ENCODE measurements around the gene CEMP1.
A peak's percentile ranks its signal among the peaks of the same experiment; 100 is the strongest.

Gene CEMP1

DNA sequence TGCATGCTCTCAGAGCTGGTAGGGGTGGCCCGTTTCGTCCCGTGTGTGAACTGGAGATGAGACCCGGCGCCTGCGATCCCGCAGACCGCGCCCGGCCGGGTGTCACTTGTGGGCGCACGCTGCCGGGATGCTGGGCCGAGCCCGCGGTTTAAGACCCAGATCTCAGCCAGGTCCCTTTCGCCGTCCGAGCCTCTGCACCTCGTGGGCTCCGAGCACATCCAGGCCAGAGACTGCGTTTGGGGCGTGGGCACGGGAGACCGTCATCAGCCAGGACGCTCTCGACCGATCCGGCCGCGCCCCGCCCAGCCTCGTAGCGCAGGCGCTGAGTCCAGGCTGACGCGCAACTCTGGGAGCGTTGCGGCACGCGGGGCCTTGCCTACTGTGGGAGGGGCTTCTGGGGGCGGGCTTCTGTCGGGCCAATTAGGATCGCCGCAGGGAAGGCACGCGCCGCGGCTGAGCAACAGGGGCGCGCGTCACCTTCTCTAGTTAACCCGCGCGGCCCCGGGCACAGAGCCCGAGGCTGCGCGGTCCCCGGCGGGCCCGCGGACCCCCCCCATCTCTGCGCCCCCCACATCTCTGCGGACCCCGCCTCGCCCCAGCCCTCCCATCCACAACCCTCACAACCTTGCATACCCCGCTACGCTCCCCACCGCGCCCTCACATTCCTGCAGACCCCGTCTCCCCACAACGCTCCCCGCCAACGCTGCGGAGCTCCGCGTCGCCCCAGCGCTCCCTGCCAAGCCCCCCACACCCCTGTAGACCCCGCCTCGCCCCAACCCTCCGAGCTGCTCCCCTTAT is 687 bp upstream of the CEMP1 start:
- H3K36me3 Mint-ChIP-seq (ENCODE audit: low read depth): peaks cover 48% of the 10 kb centered on the region
- peak overlapping the region; percentile 89 for H3K4me3 Mint-ChIP-seq
- intact Hi-C loops (cut with micrococcal nuclease): no loop called here

DNA sequence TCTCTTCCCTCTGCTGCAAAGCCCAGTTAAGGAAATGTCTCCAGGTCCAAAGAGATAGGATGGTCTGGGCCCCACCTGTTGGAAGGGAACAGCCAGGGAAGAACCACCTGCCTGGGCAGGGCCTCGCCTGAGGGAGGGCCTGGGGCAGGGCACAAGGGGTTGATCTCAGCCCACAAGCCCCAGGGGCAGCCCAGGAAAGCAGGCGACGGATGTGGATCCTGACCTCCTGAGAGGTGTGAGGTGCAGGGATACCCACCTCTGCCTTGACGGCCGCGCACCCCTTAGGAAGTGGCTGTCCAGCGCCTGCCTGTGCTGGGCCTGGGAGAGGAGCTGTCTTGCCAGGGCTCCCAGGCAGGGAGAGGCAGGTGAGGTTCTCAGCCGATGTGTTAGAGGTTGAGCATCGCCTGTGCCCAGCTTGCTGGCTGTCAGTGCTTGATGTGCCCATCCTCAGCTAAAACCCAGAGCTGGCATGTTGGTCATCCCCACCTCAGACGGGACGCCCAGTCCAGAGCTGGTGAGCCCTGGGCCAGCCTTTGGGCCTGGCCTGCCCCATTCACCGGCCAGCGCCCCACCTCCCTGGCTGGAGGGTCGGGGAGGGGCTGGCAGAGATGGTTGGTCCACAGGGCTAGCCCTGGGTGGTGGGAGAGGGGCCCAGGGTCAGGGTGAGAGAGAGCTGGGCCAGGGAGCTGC is 434 bp downstream of the CEMP1 start:
- Mint-ChIP-seq H3K36me3 (ENCODE audit: low read depth) (peaks cover 59% of the 10 kb centered on the region), H3K9me3 (no peaks in the 10 kb centered on the region), H3K4me1 (ENCODE audit: low read depth) (peaks cover 56% of the 10 kb centered on the region), H3K4me3 (peak overlapping the region; percentile 89), H3K27me3 (no peaks in the 10 kb centered on the region), H3K27ac (peak overlapping the region; percentile 97)
- intact Hi-C loops (cut with micrococcal nuclease): no loop called here

More for the DNA sequence above, 687 bp upstream of the CEMP1 start:
- H3K4me1 Mint-ChIP-seq (ENCODE audit: low read depth): peaks cover 60% of the 10 kb centered on the region
- no peaks in the 10 kb centered on the region for H3K27me3 Mint-ChIP-seq
- peak overlapping the region; percentile 97 for H3K27ac Mint-ChIP-seq
- H3K9me3 Mint-ChIP-seq: no peaks in the 10 kb centered on the region

DNA sequence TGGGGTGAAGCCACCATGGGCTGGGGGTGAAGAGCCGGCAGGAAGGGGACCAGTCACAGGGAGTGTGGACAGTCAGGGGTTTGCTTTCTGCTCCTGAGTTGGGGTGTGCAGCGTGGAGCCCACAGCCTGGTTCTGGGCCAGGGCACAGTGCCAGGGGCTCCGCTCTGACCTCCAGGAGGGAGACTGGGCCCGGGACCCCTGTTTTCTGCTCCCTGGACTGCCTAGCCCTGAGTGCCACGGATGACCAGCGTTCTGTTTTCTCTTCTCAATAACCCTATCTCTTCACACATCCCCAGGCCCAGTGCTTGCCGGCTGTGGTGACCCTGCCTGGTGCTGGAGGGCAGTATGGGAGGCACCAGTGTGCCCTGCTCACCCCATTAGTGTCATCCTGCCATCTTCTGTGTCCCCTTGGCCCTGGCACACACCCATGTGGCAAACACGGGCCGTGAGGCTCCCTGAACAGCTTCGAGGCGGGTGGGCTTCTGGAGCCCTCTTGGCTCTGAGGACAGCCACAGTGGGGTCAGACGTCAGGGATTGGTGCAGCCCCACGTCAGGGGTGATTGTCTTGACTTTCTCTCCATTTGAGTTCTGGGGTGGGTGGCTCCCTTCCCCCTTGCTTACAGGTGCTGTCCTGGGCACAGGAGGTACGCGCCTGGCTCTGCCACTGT is 1.1 kb downstream of the CEMP1 start:
- H3K4me1 Mint-ChIP-seq (ENCODE audit: low read depth): peaks cover 51% of the 10 kb centered on the region
- H3K4me3 Mint-ChIP-seq: no peak overlapping the region
- intact Hi-C loops (cut with micrococcal nuclease): no loop called here
- peak overlapping the region; percentile 97 for H3K27ac Mint-ChIP-seq
- H3K9me3 Mint-ChIP-seq: no peaks in the 10 kb centered on the region
- H3K36me3 Mint-ChIP-seq (ENCODE audit: low read depth): peaks cover 66% of the 10 kb centered on the region
- H3K27me3 Mint-ChIP-seq: no peaks in the 10 kb centered on the region

DNA sequence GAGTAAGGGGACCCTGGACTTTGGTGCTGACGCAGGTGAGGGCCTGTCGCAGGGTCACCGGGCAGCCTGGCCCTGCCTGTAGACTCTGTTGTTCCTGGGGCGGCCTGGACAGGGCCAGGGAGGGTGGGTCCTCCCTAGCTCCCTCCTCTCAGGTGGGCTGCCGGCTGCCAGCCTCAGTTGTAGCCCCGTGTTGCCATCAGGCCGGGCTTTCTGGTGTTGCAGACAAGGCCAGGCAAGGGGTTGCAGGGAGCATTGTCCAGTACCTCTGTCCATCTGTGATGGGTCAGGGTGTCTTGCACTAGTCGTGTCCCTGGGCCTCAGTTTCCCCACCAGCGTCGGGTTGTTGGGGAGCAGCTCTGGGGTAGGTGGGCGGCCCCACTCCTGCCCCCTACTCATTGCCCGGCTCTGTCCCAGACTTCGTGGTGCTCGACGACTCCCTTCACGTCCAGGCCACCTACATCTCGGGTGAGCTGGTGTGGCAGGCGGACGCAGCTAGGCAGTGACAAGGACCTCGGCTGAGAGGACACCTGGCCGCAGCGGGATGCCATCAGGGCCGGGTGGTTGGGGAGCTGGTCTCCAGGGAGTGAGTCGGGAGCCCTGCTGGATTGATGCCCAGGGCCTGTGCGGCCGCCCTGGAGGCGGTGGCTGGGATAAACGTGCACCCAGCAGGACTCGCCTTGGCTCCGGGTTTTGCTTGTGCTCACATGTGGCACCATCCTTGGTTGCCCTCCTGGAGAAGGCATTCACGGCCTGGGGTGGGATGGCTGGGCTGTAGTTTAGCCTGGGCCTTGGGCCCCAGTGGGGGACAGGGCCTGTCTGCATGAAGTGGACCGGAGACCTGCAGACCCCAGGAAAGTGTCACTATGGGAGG is 1.9 kb downstream of the CEMP1 start:
- Mint-ChIP-seq H3K27me3 (no peaks in the 10 kb centered on the region), H3K27ac (peak overlapping the region; percentile 97)
- intact Hi-C loops (cut with micrococcal nuclease): no loop called here

DNA sequence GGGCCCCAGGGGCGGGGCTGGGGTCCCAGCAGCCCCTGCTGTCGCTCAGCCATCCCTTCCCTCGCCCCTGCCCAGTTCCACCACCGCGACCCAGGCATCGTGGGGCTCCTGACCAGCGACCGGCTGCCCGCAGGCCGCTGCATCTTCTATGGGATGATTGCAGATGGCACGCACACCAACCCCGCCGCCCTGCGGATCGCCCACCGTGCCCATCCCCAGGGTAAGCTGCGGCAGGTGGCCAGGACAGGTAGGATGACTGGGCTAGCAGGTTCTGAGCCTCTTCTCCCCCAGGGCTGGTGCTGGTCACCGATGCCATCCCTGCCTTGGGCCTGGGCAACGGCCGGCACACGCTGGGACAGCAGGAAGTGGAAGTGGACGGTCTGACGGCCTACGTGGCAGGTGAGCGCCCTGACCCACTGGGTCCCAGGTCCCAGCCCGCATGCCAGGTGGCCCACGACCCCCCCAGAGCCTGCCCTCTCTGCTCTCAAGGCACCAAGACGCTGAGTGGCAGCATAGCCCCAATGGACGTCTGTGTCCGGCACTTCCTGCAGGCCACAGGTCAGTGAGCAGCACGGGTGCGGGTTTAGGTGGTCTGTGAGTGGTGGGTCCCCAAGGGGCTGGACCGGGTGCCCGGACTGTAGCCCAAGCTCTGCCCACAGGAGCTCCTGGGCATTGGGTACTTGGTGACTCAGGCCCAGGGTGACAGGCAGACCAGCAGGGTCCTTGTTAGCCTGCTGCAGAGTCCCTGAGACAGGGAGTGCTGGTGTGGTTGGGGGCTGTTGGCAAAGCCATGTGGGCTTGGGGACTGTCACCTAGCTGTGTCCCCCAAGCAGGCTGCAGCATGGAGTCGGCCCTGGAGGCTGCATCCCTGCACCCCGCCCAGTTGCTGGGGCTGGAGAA is 2.8 kb downstream of the CEMP1 start:
- Mint-ChIP-seq H3K36me3 (ENCODE audit: low read depth) (peaks cover 83% of the 10 kb centered on the region), H3K9me3 (no peaks in the 10 kb centered on the region), H3K27me3 (no peaks in the 10 kb centered on the region), H3K27ac (no peak overlapping the region), H3K4me1 (ENCODE audit: low read depth) (peaks cover 55% of the 10 kb centered on the region), H3K4me3 (no peak overlapping the region)
- intact Hi-C loops (cut with micrococcal nuclease): no loop called here

More for the DNA sequence above, 1.9 kb downstream of the CEMP1 start:
- no peak overlapping the region for H3K4me3 Mint-ChIP-seq
- no peaks in the 10 kb centered on the region for H3K9me3 Mint-ChIP-seq
- H3K36me3 Mint-ChIP-seq (ENCODE audit: low read depth): peaks cover 74% of the 10 kb centered on the region
- peaks cover 47% of the 10 kb centered on the region for H3K4me1 Mint-ChIP-seq (ENCODE audit: low read depth)

DNA sequence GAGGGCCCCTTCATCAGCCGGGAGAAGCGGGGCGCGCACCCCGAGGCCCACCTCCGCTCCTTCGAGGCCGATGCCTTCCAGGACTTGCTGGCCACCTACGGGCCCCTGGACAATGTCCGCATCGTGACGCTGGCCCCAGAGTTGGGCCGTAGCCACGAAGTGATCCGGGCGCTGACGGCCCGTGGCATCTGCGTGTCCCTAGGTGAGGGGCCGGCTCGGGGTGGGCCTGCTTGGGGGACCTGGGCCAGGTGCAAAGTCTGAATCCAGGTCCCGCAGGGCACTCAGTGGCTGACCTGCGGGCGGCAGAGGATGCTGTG is 3.5 kb downstream of the CEMP1 start:
- peaks cover 89% of the 10 kb centered on the region for H3K36me3 Mint-ChIP-seq (ENCODE audit: low read depth)
- H3K4me1 Mint-ChIP-seq (ENCODE audit: low read depth): peaks cover 53% of the 10 kb centered on the region
- H3K27ac Mint-ChIP-seq: no peak overlapping the region
- intact Hi-C loops (cut with micrococcal nuclease): no loop called here
- H3K9me3 Mint-ChIP-seq: no peaks in the 10 kb centered on the region
- H3K27me3 Mint-ChIP-seq: no peaks in the 10 kb centered on the region
- no peak overlapping the region for H3K4me3 Mint-ChIP-seq

DNA sequence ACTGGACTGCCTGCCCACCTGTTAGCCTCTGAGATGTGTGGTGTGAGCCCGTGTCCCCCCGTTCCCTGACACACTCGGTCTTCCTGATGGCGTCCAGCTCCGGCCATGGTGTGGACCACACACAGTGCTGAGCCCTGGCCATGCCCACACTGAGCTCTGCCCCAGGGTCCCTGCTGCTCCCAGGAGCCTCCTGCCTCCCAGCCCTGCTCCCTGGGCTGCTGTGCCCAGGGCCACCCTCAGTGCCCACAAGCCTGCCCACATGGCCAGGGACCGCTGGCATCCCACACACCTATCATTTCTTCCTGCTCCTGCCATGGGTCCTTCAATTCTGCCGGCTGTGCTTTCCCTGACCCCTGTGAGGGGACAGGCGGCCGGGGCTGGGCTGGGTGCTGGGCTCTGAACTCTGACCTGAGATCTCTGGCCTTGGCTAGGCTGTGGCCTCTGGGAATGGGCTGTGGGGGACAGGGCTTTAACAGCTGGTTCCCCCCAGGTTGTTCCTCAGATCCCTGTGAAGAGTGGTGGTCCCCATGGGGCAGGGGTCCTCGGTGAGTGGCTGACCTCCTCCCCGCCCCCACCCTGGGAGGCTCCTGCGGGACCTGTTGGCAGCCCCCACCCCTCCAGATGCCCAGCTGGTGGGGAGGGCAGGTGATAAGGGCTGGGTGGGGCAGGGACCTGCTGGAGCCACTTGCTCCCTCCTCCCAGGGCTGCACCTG is 4.0 kb downstream of the CEMP1 start:
- Mint-ChIP-seq H3K36me3 (ENCODE audit: low read depth) (peaks cover 87% of the 10 kb centered on the region), H3K9me3 (no peaks in the 10 kb centered on the region), H3K4me3 (no peak overlapping the region), H3K27me3 (no peaks in the 10 kb centered on the region), H3K4me1 (ENCODE audit: low read depth) (peaks cover 48% of the 10 kb centered on the region), H3K27ac (peak overlapping the region; percentile 69)
- intact Hi-C loops (cut with micrococcal nuclease): no loop called here

DNA sequence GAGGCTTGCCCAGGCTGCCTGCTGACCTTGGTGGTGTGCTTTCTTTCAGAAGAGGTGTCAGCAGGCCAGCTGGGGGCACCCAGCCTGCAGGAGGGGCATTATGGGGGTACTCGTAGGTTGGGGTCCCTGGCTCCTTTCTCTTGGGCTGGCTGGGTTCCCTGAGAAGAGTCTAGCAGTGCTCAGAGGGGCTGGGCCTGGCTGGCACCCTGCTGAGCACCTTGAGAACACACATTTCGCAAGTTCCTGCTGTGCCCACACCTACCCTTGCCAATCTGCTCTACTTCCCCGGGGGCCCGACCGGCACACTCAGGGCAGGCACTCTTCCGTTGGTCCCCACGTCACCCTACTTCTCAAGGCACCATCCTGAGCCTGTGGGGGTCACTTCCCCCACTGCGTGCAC is 5.1 kb downstream of the CEMP1 start:
- no peaks in the 10 kb centered on the region for H3K27me3 Mint-ChIP-seq
- H3K9me3 Mint-ChIP-seq: no peaks in the 10 kb centered on the region
- H3K27ac Mint-ChIP-seq: no peak overlapping the region
- H3K4me3 Mint-ChIP-seq: no peak overlapping the region
- peaks cover 95% of the 10 kb centered on the region for H3K36me3 Mint-ChIP-seq (ENCODE audit: low read depth)
- peaks cover 51% of the 10 kb centered on the region for H3K4me1 Mint-ChIP-seq (ENCODE audit: low read depth)
- intact Hi-C loops (cut with micrococcal nuclease): no loop called here

DNA sequence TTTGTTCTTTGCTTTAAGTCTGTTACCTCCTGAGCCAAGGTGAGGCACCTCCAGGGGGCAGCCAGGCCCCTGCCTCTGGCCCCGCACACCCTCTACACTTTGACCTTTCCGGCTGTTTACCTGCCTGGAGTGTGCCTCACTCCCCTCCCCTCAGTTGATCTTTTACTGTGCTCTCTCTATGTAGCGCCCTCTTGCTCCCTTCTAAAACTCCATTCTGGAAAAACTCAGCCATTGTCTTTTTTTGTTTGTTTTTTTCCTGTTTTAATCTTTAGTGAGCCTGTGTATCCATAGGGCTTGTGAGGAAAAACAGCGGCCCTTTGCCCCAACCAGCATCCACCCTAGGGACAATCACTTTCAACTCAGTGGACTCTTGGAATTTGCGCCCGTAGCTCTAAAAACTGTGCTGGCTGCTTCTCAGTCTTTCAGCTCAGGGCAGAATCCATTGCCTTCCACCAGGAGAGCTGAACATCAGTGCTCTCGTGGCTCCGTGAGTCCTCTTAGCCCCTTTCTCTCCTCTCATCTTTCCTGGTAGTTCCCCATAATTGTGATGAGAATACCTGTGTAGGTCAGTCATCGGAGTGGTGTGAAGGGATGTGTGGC is 6.8 kb downstream of the CEMP1 start:
- Mint-ChIP-seq H3K27ac (no peak overlapping the region), H3K27me3 (no peaks in the 10 kb centered on the region), H3K9me3 (no peaks in the 10 kb centered on the region), H3K4me3 (no peak overlapping the region), H3K4me1 (ENCODE audit: low read depth) (peaks cover 43% of the 10 kb centered on the region), H3K36me3 (ENCODE audit: low read depth) (peaks cover 97% of the 10 kb centered on the region)
- intact Hi-C loops (cut with micrococcal nuclease): no loop called here

DNA sequence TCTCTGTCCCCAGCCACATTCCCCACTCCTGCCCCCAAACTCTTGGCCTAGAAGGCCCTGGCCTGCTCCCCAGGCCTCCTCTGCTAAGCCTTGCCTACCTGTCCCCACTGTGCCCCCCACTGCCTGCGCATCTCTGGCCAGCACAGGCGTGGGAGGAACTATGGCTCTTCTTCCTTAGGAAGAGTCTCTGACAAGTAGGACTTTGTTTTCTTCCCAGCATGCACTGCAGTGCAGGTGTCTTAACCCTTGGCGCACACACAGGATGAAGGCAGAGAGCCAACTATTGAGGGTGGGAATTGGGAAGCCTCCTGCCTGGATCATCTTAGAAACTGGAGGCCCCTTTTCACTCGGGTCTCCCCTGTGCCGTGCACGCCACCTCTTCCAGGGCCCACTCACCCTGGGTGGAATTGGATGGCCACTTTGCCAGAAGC is 7.4 kb downstream of the CEMP1 start:
- H3K9me3 Mint-ChIP-seq: no peaks in the 10 kb centered on the region
- H3K27me3 Mint-ChIP-seq: no peaks in the 10 kb centered on the region
- no peak overlapping the region for H3K27ac Mint-ChIP-seq
- intact Hi-C loops (cut with micrococcal nuclease): no loop called here
- H3K36me3 Mint-ChIP-seq (ENCODE audit: low read depth): peaks cover 97% of the 10 kb centered on the region
- peaks cover 49% of the 10 kb centered on the region for H3K4me1 Mint-ChIP-seq (ENCODE audit: low read depth)
- no peak overlapping the region for H3K4me3 Mint-ChIP-seq

DNA sequence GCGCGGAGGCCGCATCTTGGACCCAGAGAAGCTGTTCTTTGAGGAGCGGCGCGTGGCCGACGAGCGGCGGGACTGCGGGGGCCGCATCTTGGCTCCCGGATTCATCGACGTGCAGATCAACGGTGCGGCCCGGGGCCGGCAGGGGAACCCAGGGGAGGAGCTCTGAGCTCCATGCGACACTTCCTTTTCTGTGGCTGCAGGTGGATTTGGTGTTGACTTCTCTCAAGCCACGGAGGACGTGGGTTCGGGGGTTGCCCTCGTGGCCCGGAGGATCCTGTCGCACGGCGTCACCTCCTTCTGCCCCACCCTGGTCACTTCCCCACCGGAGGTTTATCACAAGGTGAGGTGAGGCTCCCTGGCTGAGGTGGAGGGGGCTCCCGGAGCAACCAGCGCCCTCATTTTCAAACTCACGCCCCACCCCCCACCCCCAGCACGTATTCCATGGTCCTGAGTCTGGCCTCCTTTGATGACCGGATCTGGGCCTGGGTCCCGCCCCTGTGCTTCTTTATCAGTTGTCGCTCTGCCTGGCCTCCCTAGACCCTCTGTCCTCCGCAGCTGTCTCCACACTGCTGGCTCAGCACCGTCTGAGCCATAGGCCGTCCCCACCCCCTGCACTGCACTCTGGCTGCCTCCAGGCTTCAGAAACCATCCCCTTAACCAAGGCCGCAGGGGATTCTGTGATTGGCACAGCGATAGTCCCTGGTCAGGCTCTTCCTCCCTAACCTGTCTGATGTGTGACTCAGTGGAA is 10.2 kb downstream of the CEMP1 start:
- H3K4me3 Mint-ChIP-seq: peak overlapping the region; percentile 83
- H3K27ac Mint-ChIP-seq: peak overlapping the region; percentile 99
- no peaks in the 10 kb centered on the region for H3K9me3 Mint-ChIP-seq
- no peaks in the 10 kb centered on the region for H3K27me3 Mint-ChIP-seq
- H3K4me1 Mint-ChIP-seq (ENCODE audit: low read depth): peaks cover 72% of the 10 kb centered on the region
- intact Hi-C loops (cut with micrococcal nuclease): loop anchor here (2.0 kb wide), 1 partner anchor 16 kb away; no protein-coding TSS in a partner anchor
- H3K36me3 Mint-ChIP-seq (ENCODE audit: low read depth): peaks cover 97% of the 10 kb centered on the region

Data from dendritic cell treated with granulocyte-macrophage colony-stimulating factor and Interleukin-4, amounts not matched to agents 40 ng/mL and 50 ng/mL, for 4 days (primary cell).